EL (cell line): ENCODE data around the gene ATE1.
"Not testable (repeated sequence)": the region's sequence is repeated elsewhere in the genome, so short reads cannot be mapped to it uniquely, and the experiment has no call there.

Experiments used
- DNase-seq: peaks from one replicate; pipeline ENCODE4 v3.0.0-alpha.2; 2016

The ATE1 gene

DNA sequence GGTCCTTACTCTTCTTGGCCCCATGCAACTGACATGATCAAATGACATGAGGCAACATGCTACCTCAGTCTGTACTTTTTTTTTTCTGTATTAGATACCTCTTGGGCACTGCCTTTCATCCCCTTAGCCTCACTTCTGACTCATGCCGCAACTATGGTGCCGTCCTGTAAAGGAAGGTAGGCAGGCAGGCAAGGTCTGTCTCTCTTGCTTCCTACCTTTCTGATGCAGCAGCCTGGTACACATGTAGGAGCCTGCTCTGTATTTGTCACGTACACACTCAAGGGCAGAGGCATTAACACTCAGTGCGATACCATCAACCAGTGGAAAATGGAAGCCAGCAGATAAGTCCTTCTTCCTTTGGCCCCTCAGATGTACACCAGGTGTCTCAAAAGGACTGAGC is 146.7 kb downstream of the ATE1 start:
- no peak for DNase-seq

DNA sequence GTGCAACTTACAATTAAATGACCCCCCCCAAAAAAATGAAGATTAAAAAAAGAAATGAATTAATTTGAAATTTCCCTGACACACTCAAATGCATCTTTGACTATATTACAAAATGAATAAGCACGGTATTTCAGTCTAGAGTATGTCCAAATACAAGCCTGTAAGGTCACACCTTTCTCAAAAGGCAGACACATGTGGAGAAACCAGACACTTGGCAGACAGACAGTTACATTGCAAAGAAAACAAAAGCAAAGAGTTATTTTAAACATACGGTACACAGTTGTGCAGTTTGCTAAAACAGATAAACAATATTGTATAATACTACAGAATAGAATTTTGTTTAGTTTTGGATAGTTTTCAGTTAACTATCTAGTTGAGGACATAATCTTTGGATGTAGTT is 153.0 kb downstream of the ATE1 start:
- DNase-seq: no peak

- peak; percentile 8 for DNase-seq
Measured at GRCh38 chr10:121774404-121774803, 153.4 kb downstream of the ATE1 start.

GRCh38 chr10:121772884-121773283 is 154.9 kb downstream of the ATE1 start:
- DNase-seq: no peak

DNA sequence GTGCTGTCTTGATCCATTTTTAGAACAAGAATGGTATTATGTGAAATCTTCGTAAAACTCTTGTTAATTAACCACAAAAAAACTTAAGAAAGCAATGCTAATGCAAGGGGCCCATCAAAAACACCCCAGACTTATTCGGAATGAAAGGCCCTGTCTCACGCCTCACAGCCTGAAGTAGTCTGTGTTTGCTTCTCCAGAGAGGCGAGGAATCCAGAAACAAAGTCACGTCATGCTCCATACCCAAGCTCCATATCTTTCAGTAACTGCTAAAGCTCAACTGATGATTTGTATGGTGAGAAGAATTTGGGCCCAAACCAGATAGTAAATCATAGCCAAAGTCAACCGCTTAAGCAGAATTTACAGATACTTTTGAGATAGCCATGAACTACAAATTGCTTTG is 155.4 kb downstream of the ATE1 start:
- DNase-seq: no peak

- DNase-seq: peak; percentile 30
Measured at GRCh38 chr10:121771966-121772365, 155.9 kb downstream of the ATE1 start.

GRCh38 chr10:121766426-121766825 is 161.4 kb downstream of the ATE1 start:
- no peak for DNase-seq

- DNase-seq: no peak
Measured at GRCh38 chr10:121765204-121765603, 162.6 kb downstream of the ATE1 start.

GRCh38 chr10:121764233-121764942 is 163.4 kb downstream of the ATE1 start:
- DNase-seq: no peak

DNA sequence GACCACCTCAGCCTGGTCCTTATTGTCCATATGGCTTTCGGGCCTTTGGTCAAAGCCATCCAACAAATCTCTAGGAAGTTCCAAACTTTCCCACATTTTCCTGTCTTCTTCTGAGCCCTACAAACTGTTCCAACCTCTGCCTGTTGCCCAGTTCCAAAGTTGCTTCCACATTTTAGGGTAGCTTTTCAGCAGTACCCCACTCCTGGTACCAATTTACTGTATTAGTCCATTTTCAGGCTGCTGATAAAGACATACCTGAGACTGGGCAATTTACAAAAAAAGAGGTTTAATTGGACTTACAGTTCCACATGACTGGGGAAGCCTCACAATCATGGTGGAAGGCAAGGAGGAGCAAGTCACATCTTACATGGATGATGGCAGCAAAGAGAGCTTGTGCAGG is 170.6 kb downstream of the ATE1 start:
- not testable (repeated sequence) for DNase-seq

- DNase-seq: not testable (repeated sequence)
Measured at GRCh38 chr10:121755496-121755895, 172.3 kb downstream of the ATE1 start.

DNA sequence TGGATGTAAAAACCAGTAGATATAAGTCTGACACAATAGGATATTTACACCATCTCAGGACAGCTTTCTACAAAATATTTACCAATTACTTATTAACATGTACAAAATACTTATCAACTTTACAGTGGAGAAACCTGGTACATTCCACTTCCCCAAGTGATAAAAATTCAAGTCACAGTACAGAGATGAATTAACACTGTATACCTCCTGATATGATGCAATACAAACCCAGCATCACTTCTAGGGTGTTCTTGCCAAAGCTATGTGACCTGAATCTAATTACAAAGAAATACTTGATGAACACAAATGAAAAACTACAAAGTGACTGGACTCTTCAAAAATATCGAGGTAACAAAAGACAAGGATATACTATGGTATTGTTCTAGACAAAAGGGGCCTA is 173.2 kb downstream of the ATE1 start:
- DNase-seq: no peak

GRCh38 chr10:121753726-121754476 is 173.9 kb downstream of the ATE1 start:
- DNase-seq: peak; percentile 82

GRCh38 chr10:121751191-121751760 is 176.6 kb downstream of the ATE1 start:
- DNase-seq: no peak

DNA sequence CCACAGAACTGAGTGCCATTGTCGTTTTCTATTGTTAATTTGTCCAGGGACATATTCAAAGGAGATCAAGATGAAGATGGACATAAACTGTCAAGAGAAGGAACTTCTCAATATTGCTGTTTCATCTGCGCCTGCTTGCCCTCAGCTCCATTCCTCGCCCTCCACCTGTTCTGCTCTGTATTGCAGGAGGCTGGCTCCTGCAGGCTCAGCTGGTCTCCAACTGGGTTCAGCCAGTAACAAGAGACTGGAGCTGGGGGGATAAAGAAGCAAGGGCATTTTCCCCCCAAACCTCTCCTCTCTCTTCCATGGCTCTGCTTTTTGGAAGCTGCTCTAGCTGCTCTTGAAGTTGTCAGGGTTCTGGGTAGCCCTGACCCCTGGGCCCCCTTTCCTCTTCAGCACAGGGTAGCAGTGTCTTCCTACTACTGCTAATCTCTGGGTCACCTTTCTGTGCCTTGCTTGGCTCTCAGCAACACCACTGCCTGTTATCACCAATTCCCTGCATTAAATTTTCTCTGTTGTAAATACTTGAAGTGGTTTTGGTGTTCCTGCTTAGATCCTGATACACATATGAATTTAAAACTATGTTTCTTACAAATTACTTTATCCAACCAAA is 180.6 kb downstream of the ATE1 start:
- no peak for DNase-seq

GRCh38 chr10:121741248-121741792 is 186.5 kb downstream of the ATE1 start:
- peak; percentile 4 for DNase-seq

DNA sequence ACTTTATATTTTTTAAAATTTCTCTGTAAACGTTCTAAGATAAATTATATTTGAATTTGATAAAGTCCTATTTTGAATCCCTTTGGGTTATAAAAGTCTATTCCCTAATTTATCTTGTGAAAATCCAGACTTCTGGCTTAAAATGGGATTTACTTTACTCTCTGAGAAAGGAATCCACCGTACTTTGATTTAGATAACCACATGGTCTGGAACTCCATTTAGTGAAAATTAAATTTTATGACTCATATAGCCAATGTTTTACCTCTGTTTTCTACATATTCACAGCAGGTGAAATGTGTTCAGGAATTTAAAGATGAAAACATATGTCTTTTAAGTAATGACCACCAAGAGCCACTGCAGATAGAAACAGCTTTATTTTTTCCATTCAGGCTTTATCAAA is 187.8 kb downstream of the ATE1 start:
- DNase-seq: no peak

GRCh38 chr10:121739114-121739513 is 188.7 kb downstream of the ATE1 start:
- no peak for DNase-seq

DNA sequence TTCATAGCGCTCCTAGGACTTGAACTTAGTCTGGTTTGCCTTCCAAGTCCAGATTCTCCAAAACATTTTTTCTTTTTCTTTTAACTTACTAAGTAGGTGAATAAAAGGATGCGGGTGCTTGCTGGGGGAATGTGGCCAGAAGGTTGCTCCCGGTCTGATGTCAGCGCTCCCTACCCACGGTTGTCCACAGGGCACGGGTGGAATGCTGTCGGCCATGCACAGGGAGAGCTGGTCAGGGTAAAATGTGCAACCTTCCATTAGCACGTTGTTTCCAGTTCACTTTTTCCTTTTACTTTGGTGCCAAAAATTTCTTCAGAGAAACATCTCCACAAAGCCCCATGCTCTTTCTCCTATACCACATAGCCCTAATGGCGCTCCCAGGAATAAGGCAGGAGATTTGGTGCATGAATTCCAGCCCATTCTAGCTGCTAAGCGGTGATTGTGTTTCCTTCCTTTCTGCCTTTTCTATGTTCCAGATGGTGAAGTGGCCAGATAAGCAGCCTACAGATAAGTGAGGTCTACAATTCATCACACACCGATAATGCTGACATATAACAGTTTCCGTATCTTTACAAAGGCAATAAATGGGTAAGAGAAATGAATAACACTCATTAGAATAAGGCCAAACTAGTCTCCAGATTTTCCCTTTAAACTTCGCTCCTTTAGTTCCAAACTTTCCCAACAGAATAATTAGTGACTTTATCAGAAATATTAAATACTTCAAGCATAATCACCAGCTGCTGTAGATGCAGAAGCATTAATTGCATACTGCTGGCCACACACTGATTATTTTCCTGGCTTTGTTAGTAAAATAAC is 191.3 kb downstream of the ATE1 start:
- DNase-seq: no peak

DNA sequence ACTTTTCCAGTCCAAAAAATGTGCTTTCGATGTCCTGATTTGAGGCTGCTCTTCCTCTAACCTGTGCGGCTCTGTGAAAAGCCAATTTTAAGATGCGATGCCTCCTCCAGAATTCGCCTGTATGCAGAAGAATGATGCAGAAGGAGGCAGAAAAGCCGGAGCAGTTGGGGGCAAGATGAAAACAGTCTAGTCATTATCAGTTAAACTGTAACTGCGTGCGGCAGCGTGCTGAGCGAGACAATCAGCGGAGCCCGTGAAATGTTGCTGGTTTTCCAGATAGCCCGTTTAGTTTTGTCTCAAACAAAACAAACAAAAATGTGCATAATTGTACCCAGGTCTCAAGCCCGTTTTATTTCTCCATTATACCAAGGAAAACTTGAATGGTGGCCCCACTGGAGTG is 192.6 kb downstream of the ATE1 start:
- DNase-seq: no peak

DNA sequence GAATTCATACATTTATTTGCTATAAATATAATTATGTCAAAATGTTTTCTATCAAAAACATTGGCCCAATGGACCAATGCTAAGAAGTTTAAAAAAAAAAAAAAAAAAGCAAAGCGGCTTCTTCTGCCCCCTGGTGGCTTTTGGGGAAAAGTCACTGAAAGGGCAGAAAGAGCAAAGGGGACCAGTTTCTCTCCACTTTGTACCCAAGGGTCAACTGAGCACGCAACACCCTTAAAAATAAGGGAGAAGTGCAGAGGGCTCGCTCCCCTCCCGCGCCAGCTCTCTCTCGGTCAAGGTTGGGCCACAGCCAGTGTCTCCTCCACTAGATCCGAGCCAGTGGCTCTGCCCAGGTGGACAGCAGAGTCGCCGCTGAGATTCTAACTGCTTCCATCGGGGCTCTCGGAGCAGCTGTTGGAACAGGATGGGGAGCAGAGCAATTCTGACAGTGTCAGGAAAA is 193.2 kb downstream of the ATE1 start:
- DNase-seq: peak; percentile 14

DNA sequence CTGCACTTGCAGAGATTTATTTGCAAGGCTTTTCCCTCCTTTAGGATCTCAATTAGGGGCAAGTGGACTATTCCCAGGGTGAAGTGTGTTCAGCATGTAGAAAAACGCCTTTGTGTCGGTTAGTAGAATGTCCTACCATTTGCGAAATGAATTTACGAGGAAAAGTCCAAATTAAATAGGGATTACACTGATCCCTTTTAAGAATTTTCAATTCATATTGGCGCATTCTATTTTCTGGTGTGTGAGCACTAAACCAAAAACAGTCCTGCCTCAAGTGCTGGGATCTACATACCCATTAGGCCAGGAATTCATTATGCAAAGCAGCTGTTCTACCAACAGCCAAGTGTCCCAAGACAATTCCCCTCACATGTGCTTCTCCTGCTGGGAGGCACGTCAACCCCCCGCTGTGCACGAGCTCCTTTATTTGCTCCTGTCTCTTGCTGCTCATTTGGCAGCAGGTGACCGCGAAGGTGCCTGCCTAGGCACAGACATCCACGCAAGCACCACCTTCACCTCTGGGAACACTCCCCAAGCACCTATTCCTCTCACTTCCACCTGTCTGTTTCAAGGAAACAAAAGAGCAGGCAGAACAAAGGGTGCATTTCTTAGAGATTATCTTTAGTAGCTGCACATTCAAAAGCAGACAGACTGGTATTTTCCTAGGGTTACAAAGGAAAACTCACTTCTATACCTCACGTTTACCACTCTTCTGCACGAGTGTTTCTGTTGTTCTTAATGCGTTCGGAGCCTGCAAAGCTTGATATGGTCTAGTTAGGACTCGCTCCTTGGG is 195.0 kb downstream of the ATE1 start:
- DNase-seq: no peak
